ENCODE measurements around the gene SPART. TPM values are rescaled to one million over a fixed set of nuclear protein-coding genes. Genes with fewer than 3 reads are reported as not detected.

The SPART gene
- total RNA-seq, 1 experiment from 2014 or later = 49.2 TPM

- peak; percentile 10 for DNase-seq (ENCODE audit: low read depth)
- in situ Hi-C loops (cut with HindIII; ENCODE audit: low pct_unique_long_range_greater_than_20kb, low sequenced_read_pairs) = no loop called here
Observed at GRCh38 chr13:36282821-36283432, 63.3 kb downstream of the SPART start.

GRCh38 chr13:36275190-36276002 lies 70.8 kb downstream of the SPART start:
- peak; percentile 16 for DNase-seq (ENCODE audit: low read depth)
- in situ Hi-C loops (cut with HindIII; ENCODE audit: low pct_unique_long_range_greater_than_20kb, low sequenced_read_pairs) = no loop called here

- DNase-seq (ENCODE audit: low read depth) = no peak
- in situ Hi-C loops (cut with HindIII; ENCODE audit: low pct_unique_long_range_greater_than_20kb, low sequenced_read_pairs) = no loop called here
Observed at GRCh38 chr13:36273431-36273830, 72.8 kb downstream of the SPART start.

- no peak for DNase-seq (ENCODE audit: low read depth)
- in situ Hi-C loops (cut with HindIII; ENCODE audit: low pct_unique_long_range_greater_than_20kb, low sequenced_read_pairs) = no loop called here
Observed at GRCh38 chr13:36261976-36262375, 84.2 kb downstream of the SPART start.

- in situ Hi-C loops (cut with HindIII; ENCODE audit: low pct_unique_long_range_greater_than_20kb, low sequenced_read_pairs) = no loop called here
Observed at GRCh38 chr13:36261011-36261410, 85.2 kb downstream of the SPART start.

GRCh38 chr13:36259361-36260137 lies 86.6 kb downstream of the SPART start:
- in situ Hi-C loops (cut with HindIII; ENCODE audit: low pct_unique_long_range_greater_than_20kb, low sequenced_read_pairs) = no loop called here
- DNase-seq (ENCODE audit: low read depth) = peak; percentile 9

More at GRCh38 chr13:36261011-36261410, 85.2 kb downstream of the SPART start:
- no peak for DNase-seq (ENCODE audit: low read depth)

GRCh38 chr13:36258831-36259230 lies 87.4 kb downstream of the SPART start:
- in situ Hi-C loops (cut with HindIII; ENCODE audit: low pct_unique_long_range_greater_than_20kb, low sequenced_read_pairs) = no loop called here
- DNase-seq (ENCODE audit: low read depth) = no peak

Other genes with a start within 250 kb of the SPART start
- gene DCLK1, start 215.0 kb downstream of the SPART start, total RNA-seq (2014; rRNA removed; shearing (Covaris generic); ENCODE audit: low replicate concordance) = 3.4 and 3.7 TPM in 2 replicates
- gene SOHLH2, start 131.8 kb downstream of the SPART start, total RNA-seq (2014; rRNA removed; shearing (Covaris generic); ENCODE audit: low replicate concordance) = 0.12 TPM in 1 of 2 replicates, not detected in the other
- not detected in 2 replicates for gene CCDC169, start 48.6 kb downstream of the SPART start, total RNA-seq (2014; rRNA removed; shearing (Covaris generic); ENCODE audit: low replicate concordance)
- 7.8 and 8.1 TPM in 2 replicates for gene CCNA1, start 86.1 kb upstream of the SPART start, total RNA-seq (2014; rRNA removed; shearing (Covaris generic); ENCODE audit: low replicate concordance)